Ramos (cell line): ENCODE results near the gene VCX.
"Not testable (repeated sequence)": the region's sequence is repeated elsewhere in the genome, so short reads cannot be mapped to it uniquely, and the experiment has no call there.

ENCODE experiments used
- in situ Hi-C: fragments of 300-500 bp; cut with MboI; formaldehyde crosslinking; loops from one replicate; pipeline ENCODE4 v1.14.3; 2022; ENCODE audit warnings: low sequenced_read_pairs; ENCODE audit not compliant: unreplicated experiment

The VCX gene

DNA sequence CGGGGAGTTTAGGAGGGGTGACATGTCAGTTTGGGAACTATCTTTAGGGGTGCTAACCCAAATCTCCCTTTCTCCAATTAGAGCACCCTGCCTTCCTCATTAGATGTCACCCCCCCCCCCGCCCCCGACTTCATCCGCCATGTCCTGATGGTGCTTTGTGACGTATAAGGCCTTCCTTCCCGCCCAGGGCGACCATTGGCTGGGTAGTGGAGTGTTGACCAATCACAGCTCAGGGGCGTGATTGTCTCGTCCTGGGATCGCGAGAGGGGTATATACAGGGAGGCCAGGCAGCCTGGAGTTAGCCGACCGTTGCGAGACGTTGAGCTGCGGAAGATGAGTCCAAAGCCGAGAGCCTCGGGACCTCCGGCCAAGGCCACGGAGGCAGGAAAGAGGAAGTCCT lies at the start of gene VCX:
TSS of gene VCX (plus strand) at position 301 of the 400 bp plus-strand sequence. CDS start at position 334, 33 bp downstream.
- in situ Hi-C loops = not testable (repeated sequence)

DNA sequence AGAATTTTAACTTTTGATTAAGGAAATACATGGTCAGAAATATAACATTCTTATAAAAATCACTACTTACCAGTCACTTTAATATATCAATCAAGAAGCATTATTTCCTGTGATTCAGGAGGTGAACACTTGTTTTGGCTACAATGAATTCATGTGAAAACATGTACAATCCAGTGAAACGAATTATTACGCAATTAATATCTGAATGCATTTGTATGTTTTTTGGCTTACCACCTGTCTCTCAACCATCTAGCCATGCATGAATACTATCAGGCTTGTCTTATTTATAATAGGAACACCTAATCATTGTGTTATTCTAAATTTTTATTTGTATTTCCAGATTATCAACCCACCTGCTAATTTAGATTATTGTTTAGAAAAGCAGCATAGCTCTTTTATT lies 44.6 kb upstream of the VCX start:
- in situ Hi-C loops = no loop called here

DNA sequence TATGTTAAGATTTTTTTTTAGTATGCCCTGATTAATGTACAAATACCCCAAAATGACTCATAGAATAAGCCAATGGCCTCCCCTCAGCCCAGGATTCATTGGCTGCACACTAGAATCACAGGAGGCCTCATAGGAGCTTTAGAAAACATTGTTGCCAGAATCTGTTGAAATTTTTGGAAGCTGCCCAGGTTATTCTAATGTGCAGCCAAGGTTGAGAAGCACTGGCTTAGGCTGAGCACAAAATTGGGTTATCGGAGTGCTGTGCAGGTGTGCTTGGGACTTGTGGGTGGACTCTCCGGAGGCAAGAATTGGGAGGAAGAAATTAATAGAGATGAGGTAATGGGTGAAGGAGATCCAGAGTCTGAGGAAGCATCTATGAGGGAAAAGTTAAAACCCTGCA lies 41.3 kb upstream of the VCX start:
- in situ Hi-C loops = no loop called here

DNA sequence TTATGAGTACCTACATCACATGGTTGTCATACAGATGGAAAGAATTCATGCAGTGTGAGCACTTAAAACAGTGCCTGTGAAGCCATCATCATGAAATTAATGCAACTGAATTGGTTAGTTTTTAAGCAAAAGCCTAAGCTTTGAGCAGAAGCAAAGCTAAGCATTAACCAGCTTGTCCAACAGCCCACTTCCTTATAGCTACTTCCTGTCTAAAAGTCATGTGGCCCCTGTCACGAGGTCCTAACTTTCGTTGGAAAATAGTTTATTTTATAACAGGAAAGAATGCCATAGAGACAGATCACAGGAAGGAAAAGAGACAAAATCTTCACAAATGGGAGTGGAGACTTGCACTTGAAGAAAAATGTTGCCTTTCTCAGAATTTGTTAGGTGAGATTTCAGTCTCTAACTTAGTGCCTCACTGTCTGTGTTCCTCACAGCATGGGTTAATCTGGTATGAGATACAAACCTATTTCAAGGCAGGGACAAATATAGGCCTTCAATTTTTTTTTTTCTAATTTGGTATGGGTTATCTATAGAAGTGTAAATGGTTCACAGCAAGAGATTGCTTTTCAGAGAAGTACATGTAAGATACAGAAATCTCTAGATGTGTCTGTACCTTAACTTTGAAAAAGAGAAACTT lies 27.7 kb upstream of the VCX start:
- in situ Hi-C loops = no loop called here

DNA sequence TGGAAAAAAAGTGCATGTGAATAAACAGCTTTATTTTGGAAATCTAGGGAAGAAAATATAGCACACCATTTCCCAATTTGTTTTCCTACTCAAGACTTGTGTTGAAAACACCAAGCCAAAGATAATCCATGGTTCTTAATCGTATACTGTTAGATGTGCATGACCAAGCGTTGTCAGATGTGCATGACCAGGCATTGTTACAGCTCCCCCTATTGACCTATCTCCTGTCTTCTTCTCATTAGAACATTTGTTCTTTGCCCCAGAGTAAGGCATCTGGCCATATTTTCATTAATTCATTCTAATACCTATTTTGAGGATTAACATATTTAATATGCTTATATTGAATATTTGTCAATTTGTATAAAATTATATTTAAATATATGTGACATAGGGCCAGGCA lies 14.4 kb upstream of the VCX start:
- in situ Hi-C loops = no loop called here

DNA sequence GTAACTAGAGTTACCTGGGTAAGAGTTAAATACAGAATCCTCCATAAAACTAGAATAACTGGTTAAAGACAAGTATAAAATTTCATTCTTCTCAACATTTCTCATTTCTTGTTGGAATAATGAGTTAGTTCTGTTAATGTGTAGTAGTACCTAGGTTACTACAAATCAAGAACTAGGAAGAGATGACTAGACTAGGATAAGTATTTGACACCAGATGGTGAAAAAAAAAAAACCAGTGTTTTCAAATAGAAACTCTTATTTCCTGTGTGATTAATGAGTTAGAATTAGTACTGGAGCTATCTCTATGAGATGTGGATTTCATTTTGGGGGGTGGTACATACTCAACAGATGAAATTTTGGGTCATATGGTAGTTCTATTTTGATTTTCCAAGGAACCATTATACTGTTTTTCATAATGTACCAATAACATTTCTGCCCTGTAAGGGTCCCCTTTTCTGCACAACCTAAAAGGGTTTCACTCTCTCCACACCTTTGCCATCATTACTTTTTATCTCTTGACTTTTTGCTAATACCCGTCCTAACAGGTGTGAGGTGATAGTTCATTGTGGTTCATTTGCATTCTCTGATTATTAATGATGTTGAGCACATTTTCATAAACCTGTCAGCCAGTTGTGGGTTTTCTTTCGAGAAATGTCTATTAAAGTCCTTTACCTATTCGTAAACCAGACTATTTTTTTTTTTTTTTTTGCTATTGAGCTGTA lies 1.7 kb upstream of the VCX start:
- in situ Hi-C loops = no loop called here

DNA sequence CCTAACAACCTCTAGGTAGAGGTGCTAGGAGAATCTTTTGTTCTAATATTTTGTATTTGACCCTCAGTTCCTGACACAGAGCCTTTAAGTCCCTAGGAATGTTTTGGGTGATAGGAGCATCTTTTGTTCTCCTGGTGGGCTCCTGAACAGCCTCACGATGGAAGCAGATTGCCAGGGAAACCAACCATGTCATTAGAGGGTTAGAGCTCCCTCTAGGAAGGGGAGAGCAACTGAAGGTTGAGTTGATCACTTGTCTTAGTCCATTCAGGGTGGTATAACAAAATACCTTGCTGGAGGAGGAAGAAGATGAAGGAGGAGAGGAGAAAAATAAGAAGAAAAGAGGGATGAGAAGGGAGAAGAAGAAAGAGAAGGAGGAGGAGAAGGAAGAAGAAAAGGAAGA lies 9.2 kb downstream of the VCX start:
- in situ Hi-C loops = no loop called here

DNA sequence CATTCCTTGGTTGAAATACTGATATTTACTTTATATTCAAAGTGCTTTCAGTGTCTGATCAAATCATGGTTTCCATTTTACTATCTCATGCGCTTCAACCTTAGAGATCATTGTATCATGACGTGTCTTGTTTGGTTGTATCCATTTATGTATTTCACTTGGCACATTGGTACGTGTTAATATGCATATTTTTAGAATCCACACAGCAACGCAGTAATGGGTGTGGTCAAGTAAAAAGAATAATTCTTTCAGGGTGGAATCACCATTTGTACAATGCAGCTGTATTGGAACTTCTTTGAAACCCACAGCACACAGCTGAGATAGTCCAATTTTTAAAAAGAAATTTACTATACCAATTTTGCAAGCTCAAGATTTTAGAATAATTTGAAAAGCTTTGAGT lies 29.1 kb downstream of the VCX start:
- in situ Hi-C loops = no loop called here

DNA sequence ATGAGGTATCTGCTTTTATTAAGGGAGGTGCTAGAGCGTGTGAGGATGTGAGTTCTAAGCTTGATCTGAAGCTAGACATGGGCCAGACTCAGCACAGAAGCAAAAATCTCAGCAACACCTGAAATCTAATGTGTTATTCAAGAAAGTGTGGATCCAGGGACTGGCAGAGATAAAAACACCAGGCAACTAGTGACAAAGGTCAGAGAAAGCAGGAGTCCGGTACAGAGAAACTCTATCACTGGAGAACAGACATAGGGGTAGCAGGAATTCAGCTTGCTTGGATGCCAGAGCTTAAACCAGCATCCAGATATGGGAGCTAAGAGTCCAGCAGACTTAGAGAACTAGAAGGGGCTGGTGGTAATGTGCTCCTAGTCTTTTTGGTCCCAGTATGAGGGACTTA lies 34.0 kb downstream of the VCX start:
- in situ Hi-C loops = no loop called here

DNA sequence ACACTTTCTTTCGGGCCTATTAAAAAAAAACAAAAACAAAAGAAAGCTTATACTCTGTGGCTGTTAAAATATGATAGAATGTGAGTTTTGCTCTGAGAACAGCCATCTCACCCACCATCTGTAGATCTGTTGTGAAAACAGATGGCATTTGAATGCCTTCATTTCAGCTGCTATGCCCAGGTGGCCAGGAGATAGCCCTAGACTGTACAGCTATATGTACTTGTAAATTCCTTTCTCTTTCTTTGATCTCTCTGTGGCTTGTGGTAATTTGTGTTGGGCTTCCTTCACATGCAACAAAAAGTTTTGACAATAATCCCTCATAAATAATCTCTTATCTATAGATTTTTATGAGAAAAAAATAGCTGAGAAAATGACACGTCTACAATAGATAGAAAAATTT lies 46.2 kb downstream of the VCX start:
- in situ Hi-C loops = no loop called here

DNA sequence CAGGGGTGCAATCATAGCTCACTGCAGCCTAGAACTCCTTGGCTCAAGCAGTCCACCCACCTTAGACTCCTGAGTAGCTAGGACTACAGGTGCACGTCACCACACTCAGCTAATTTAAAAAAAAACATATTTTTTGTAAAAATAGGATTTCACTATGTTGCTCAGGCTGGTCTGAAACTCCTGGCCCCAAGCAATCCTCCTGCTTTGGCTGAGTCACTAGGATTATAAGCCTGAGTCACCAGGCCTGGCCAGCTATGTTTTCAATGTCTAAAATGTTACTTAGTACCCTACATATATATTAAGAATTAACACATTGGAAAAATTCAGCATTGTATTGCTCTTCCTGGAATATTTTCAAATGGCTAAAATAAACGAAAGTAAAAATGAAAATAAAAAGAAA lies 46.7 kb downstream of the VCX start:
- in situ Hi-C loops = no loop called here

DNA sequence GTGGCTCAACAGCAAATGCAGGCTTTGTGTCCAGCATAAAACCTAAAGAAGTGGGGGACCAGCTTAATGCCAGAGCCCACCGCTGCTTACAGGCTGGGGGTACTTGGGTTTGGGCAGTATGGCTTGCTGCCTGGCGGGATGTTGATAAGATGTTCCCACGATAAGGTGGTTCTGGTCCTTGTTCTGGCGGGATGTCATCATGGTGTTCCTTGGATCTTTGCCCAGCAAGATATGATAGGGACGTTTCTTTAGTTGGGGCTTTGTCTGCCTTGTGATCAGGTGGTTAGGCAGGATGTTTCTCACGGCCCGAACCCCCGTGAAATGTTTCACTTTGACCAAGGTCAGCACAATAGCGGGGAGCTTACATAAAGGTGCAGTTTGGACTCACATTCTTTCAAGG lies 49.0 kb downstream of the VCX start:
- in situ Hi-C loops = no loop called here
